KMS-11 (cell line): ENCODE results near the gene BABAM2.
"Not testable (repeated sequence)": the region's sequence is repeated elsewhere in the genome, so short reads cannot be mapped to it uniquely, and the experiment has no call there.

Experiments used
- H2AFZ ChIP-seq: fragments of 200-600 bp; sonication (generic); 2 replicates; pipeline ENCODE4 v1.6.1; 2016; ENCODE audit warnings: antibody characterized with exemption, mixed run types, low read depth
- H3K27ac ChIP-seq: fragments of 200-600 bp; sonication (generic); 2 replicates; pipeline ENCODE4 v1.6.1; 2016; ENCODE audit warnings: mild to moderate bottlenecking, mixed run types
- H3K27me3 ChIP-seq: fragments of 200-600 bp; sonication (generic); 2 replicates; pipeline ENCODE4 v1.6.1; 2017; ENCODE audit warnings: mild to moderate bottlenecking, low read depth, mixed run types, moderate library complexity; ENCODE audit not compliant: insufficient read depth
- H3K36me3 ChIP-seq: fragments of 200-600 bp; sonication (generic); 2 replicates; pipeline ENCODE4 v1.6.1; 2017; ENCODE audit warnings: mild to moderate bottlenecking, mixed run types; ENCODE audit not compliant: insufficient read depth
- H3K4me1 ChIP-seq: fragments of 200-600 bp; sonication (generic); 2 replicates; pipeline ENCODE4 v1.6.1; 2016; ENCODE audit warnings: mild to moderate bottlenecking, low read depth, mixed run types; ENCODE audit not compliant: poor library complexity, severe bottlenecking
- H3K4me2 ChIP-seq: fragments of 200-600 bp; sonication (generic); 2 replicates; pipeline ENCODE4 v1.7.0; 2016; ENCODE audit warnings: mild to moderate bottlenecking, mixed run types
- H3K4me3 ChIP-seq: fragments of 200-600 bp; sonication (generic); IDR thresholded peaks from 2 replicates; pipeline ENCODE4 v1.6.1; 2017; ENCODE audit warnings: low read depth, low read length, mixed read lengths; ENCODE audit not compliant: insufficient read depth
- H3K79me2 ChIP-seq: fragments of 200-600 bp; sonication (generic); 2 replicates; pipeline ENCODE4 v1.6.1; 2016; ENCODE audit warnings: low read depth, mixed run types; ENCODE audit not compliant: insufficient read depth
- H3K9ac ChIP-seq: fragments of 200-600 bp; sonication (generic); 2 replicates; pipeline ENCODE4 v1.6.1; 2016; ENCODE audit warnings: mild to moderate bottlenecking, mixed run types
- H4K20me1 ChIP-seq: fragments of 200-600 bp; sonication (generic); 2 replicates; pipeline ENCODE4 v1.6.1; 2016; ENCODE audit warnings: mild to moderate bottlenecking, mixed run types; ENCODE audit not compliant: insufficient read depth
- CTCF ChIP-seq: fragments of 200-600 bp; sonication (generic); conservative IDR thresholded peaks from 2 replicates; pipeline ENCODE4 v1.6.1; 2017; ENCODE audit warnings: low read depth, mild to moderate bottlenecking, antibody characterized with exemption, low read length, moderate library complexity, mixed read lengths

BABAM2 gene

GRCh38 chr2:28009732-28010131 is 119.2 kb downstream of the BABAM2 start:
- TF ChIP-seq CTCF, result no peak
- H3K27me3 ChIP-seq, result no peaks in the 10 kb centered on the region
- no peak overlapping the region for H3K4me2 ChIP-seq
- no peak overlapping the region for H3K27ac ChIP-seq
- H4K20me1 ChIP-seq, result no peaks in the 10 kb centered on the region
- no peak overlapping the region for H2AFZ ChIP-seq
- no peak overlapping the region for H3K4me3 ChIP-seq
- no peak overlapping the region for H3K9ac ChIP-seq
- H3K36me3 ChIP-seq, result no peaks in the 10 kb centered on the region
- no peaks in the 10 kb centered on the region for H3K79me2 ChIP-seq
- peaks cover 11% of the 10 kb centered on the region for H3K4me1 ChIP-seq

GRCh38 chr2:28011322-28011737 is 120.8 kb downstream of the BABAM2 start:
- Histone ChIP-seq H4K20me1 (no peaks in the 10 kb centered on the region), H3K9ac (no peak overlapping the region), H3K27ac (no peak overlapping the region), H3K4me2 (no peak overlapping the region), H3K27me3 (no peaks in the 10 kb centered on the region), H3K4me1 (no peaks in the 10 kb centered on the region), H3K4me3 (no peak overlapping the region), H3K79me2 (no peaks in the 10 kb centered on the region), H3K36me3 (no peaks in the 10 kb centered on the region), H2AFZ (no peak overlapping the region)
- TF ChIP-seq CTCF, result no peak

- H3K79me2 ChIP-seq, H3K9ac ChIP-seq, H3K4me2 ChIP-seq, H3K36me3 ChIP-seq, H3K27ac ChIP-seq, H2AFZ ChIP-seq, H3K27me3 ChIP-seq, H4K20me1 ChIP-seq, H3K4me1 ChIP-seq, H3K4me3 ChIP-seq: not testable (repeated sequence)
Measured at GRCh38 chr2:28018474-28018873, 127.9 kb downstream of the BABAM2 start.

- not testable (repeated sequence) for H3K9ac ChIP-seq, H3K4me1 ChIP-seq, H2AFZ ChIP-seq, H3K27me3 ChIP-seq, H3K4me3 ChIP-seq, H3K36me3 ChIP-seq, H3K79me2 ChIP-seq, H3K4me2 ChIP-seq, H3K27ac ChIP-seq, H4K20me1 ChIP-seq
Measured at GRCh38 chr2:28019521-28019920, 129.0 kb downstream of the BABAM2 start.

GRCh38 chr2:28021898-28022297 is 131.4 kb downstream of the BABAM2 start:
- H4K20me1 ChIP-seq, result no peaks in the 10 kb centered on the region
- no peaks in the 10 kb centered on the region for H3K79me2 ChIP-seq
- H2AFZ ChIP-seq, result no peak overlapping the region
- no peak overlapping the region for H3K4me3 ChIP-seq
- no peaks in the 10 kb centered on the region for H3K4me1 ChIP-seq
- H3K36me3 ChIP-seq, result no peaks in the 10 kb centered on the region
- H3K4me2 ChIP-seq, result no peak overlapping the region
- H3K27ac ChIP-seq, result no peak overlapping the region
- H3K9ac ChIP-seq, result no peak overlapping the region
- no peak for TF ChIP-seq CTCF
- H3K27me3 ChIP-seq, result no peaks in the 10 kb centered on the region; the same call in 1 of the 2 replicates
